ENCODE results near the gene AVEN.

The AVEN gene

DNA sequence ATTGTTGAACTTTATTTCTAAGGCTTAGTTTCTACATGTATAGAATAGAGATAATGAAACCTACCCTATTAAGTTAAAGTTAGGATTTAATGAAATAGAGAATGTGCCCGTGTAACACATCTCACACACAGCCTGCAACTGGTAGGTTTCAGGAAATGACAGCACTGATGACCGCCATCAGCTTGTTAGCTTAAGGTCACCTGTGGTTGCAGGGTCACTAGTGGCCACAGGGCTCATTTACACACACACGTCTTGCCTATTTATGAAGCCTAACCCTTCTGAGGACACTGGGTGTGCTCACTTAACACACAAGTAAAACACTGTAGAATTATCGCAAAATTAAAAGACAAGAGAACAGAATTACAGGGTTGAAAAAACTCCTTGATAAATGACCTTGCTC lies 50.6 kb downstream of the AVEN start:
- H3K36me3 ChIP-seq (replicated peaks; ENCODE audit: insufficient read depth, low read length) = no peaks in the 10 kb centered on the region
- DNase-seq = no peak

DNA sequence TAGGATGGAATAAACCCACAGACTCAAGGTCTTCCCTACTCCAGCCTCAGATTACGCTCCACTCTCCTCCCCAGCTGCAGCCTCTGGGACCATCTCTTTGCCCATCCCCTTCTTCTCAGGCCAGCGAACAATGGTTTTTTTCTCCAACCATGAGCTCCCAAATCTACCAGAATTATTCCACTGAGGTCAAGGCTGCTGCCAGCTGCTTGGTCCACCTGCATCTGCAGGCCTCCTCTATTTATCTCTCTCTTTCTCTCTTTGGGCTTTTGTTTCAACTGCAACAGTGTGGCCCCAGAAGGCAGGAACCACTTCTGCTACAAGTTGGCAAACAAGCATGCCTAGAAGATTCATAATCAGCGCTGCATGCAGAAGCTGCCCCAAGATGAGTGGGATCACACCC lies 51.6 kb downstream of the AVEN start:
- H3K4me1 ChIP-seq (ENCODE audit: low read length) = peaks cover 7% of the 10 kb centered on the region; the same call in 1 of the 2 replicates
- no peak overlapping the region for H3K9ac ChIP-seq (ENCODE audit: low read length)
- H3K4me3 ChIP-seq (ENCODE audit: low read length) = no peak overlapping the region
- no peak for TF ChIP-seq EZH2phosphoT487 (IDR thresholded peaks at IDR 0.05; ENCODE audit: low read length)
- TF ChIP-seq, protein P1, sequence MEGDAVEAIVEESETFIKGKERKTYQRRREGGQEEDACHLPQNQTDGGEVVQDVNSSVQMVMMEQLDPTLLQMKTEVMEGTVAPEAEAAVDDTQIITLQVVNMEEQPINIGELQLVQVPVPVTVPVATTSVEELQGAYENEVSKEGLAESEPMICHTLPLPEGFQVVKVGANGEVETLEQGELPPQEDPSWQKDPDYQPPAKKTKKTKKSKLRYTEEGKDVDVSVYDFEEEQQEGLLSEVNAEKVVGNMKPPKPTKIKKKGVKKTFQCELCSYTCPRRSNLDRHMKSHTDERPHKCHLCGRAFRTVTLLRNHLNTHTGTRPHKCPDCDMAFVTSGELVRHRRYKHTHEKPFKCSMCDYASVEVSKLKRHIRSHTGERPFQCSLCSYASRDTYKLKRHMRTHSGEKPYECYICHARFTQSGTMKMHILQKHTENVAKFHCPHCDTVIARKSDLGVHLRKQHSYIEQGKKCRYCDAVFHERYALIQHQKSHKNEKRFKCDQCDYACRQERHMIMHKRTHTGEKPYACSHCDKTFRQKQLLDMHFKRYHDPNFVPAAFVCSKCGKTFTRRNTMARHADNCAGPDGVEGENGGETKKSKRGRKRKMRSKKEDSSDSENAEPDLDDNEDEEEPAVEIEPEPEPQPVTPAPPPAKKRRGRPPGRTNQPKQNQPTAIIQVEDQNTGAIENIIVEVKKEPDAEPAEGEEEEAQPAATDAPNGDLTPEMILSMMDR (IDR thresholded peaks at IDR 0.05; ENCODE audit: low read length) = no peak
- no peak for TF ChIP-seq EZH2 (optimal IDR thresholded peaks at IDR 0.05; ENCODE audit: low read depth, low read length)
- no peak for DNase-seq
- no peaks in the 10 kb centered on the region for H3K27me3 ChIP-seq (replicated peaks; ENCODE audit: insufficient read depth, low read length)
- no peaks in the 10 kb centered on the region for H3K9me2 ChIP-seq (replicated peaks; ENCODE audit: insufficient read depth, low read length)
- no peaks in the 10 kb centered on the region for H4K20me1 ChIP-seq (ENCODE audit: insufficient read depth, low read length)
- H3K27ac ChIP-seq (ENCODE audit: low read length) = no peak overlapping the region
- no peaks in the 10 kb centered on the region for H3K9me3 ChIP-seq (replicated peaks; ENCODE audit: insufficient read depth, low read length)
- 0 out of 2 replicates have a peak, but pooled peaks cover 3% of the 10 kb centered on the region for H3K79me2 ChIP-seq (ENCODE audit: low read length)
- no peak overlapping the region for H2AFZ ChIP-seq (ENCODE audit: low read length)
- H3F3A ChIP-seq (ENCODE audit: insufficient read depth, low read length) = no peaks in the 10 kb centered on the region
- H3K36me3 ChIP-seq (replicated peaks; ENCODE audit: insufficient read depth, low read length) = no peaks in the 10 kb centered on the region
- no peak overlapping the region for H3K4me2 ChIP-seq (ENCODE audit: low read depth, low read length)

More for the DNA sequence above, 50.6 kb downstream of the AVEN start:
- Histone ChIP-seq H4K20me1 (ENCODE audit: insufficient read depth, low read length) (no peaks in the 10 kb centered on the region), H3K4me1 (ENCODE audit: low read length) (peaks cover 7% of the 10 kb centered on the region; the same call in 1 of the 2 replicates), H3K4me3 (ENCODE audit: low read length) (no peak overlapping the region), H3K79me2 (ENCODE audit: low read length) (0 out of 2 replicates have a peak, but pooled peaks cover 3% of the 10 kb centered on the region), H3F3A (ENCODE audit: insufficient read depth, low read length) (no peaks in the 10 kb centered on the region), H2AFZ (ENCODE audit: low read length) (no peak overlapping the region), H3K9me3 (replicated peaks; ENCODE audit: insufficient read depth, low read length) (no peaks in the 10 kb centered on the region), H3K9ac (ENCODE audit: low read length) (no peak overlapping the region), H3K4me2 (ENCODE audit: low read depth, low read length) (no peak overlapping the region), H3K9me2 (replicated peaks; ENCODE audit: insufficient read depth, low read length) (no peaks in the 10 kb centered on the region), H3K27me3 (replicated peaks; ENCODE audit: insufficient read depth, low read length) (no peaks in the 10 kb centered on the region), H3K27ac (ENCODE audit: low read length) (no peak overlapping the region)
- TF ChIP-seq EZH2phosphoT487 (IDR thresholded peaks at IDR 0.05; ENCODE audit: low read length) (no peak), EZH2 (optimal IDR thresholded peaks at IDR 0.05; ENCODE audit: low read depth, low read length) (no peak)
- TF ChIP-seq, protein P1 (IDR thresholded peaks at IDR 0.05; ENCODE audit: low read length) = no peak

DNA sequence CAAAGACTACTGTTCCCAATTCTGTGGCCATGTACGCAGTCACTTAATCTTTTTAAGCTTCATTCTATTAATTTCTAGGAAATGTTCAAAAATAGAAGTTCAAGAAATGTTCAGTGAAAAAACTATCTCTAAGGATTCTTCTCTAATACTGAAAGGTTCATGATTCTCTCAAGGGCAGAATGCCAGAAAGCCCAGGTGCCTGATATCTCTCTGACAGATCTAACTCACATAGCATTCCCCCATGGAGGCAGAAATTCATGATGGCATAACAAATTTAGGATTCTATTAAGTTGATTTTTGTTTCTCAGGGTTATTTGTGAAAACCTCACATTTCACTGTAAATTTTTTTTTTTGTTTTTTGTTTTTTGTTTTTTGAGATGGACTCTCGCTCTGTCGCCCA lies 53.3 kb downstream of the AVEN start:
- H3K4me2 ChIP-seq (ENCODE audit: low read depth, low read length) = no peak overlapping the region
- H3K27ac ChIP-seq (ENCODE audit: low read length) = no peak overlapping the region

More for the DNA sequence above, 53.3 kb downstream of the AVEN start:
- TF ChIP-seq EZH2phosphoT487 (IDR thresholded peaks at IDR 0.05; ENCODE audit: low read length) = no peak
- no peak for TF ChIP-seq EZH2 (optimal IDR thresholded peaks at IDR 0.05; ENCODE audit: low read depth, low read length)
- TF ChIP-seq, protein P1 (IDR thresholded peaks at IDR 0.05; ENCODE audit: low read length) = no peak
- Histone ChIP-seq H3K4me1 (ENCODE audit: low read length) (peaks cover 7% of the 10 kb centered on the region; the same call in 1 of the 2 replicates), H3K4me3 (ENCODE audit: low read length) (no peak overlapping the region), H4K20me1 (ENCODE audit: insufficient read depth, low read length) (no peaks in the 10 kb centered on the region), H3K79me2 (ENCODE audit: low read length) (0 out of 2 replicates have a peak, but pooled peaks cover 3% of the 10 kb centered on the region), H2AFZ (ENCODE audit: low read length) (no peak overlapping the region), H3K27me3 (replicated peaks; ENCODE audit: insufficient read depth, low read length) (no peaks in the 10 kb centered on the region), H3F3A (ENCODE audit: insufficient read depth, low read length) (no peaks in the 10 kb centered on the region), H3K9me3 (replicated peaks; ENCODE audit: insufficient read depth, low read length) (no peaks in the 10 kb centered on the region), H3K9ac (ENCODE audit: low read length) (no peak overlapping the region), H3K9me2 (replicated peaks; ENCODE audit: insufficient read depth, low read length) (no peaks in the 10 kb centered on the region), H3K36me3 (replicated peaks; ENCODE audit: insufficient read depth, low read length) (no peaks in the 10 kb centered on the region)
- no peak for DNase-seq
